IMR-90 (cell line): ENCODE measurements around the gene TMEM233. TPM values are rescaled to one million over a fixed set of nuclear protein-coding genes. Genes with fewer than 3 reads are reported as not detected.

ENCODE experiments used
- ATAC-seq: fragments of 200-7000 bp; cut with Tn5 transposase; 2 replicates; pipeline ENCODE4 v1.9.1; 2020; ENCODE audit warnings: low read depth, mild to moderate bottlenecking, moderate library complexity
- BruUV-seq: library from RNA; stranded (reverse); fragments of 400-500 nt; replicated peaks from 2 replicates; lab custom pipeline; 2021; lab: Mats Ljungman, UMichigan
- CTCF ChIA-PET: fragments of 300-600 bp; formaldehyde crosslinking; extraction: SDS; loops from one replicate; lab custom pipeline; 2021; ENCODE audit warnings: antibody characterized with exemption; lab: Yijun Ruan, JAX
- POLR2A ChIA-PET: fragments of 300-600 bp; sonication (Branson Sonifier 250); formaldehyde crosslinking; loops from one replicate; lab custom pipeline; 2022; ENCODE audit warnings: antibody characterized with exemption; ENCODE audit not compliant: unreplicated experiment; lab: Charles Lee
- DNase-seq: peaks from one replicate; pipeline ENCODE4 v3.0.0; 2013
- H2AFZ ChIP-seq: replicated peaks from 2 replicates; pipeline ENCODE3; 2013; ENCODE audit warnings: low read length, mild to moderate bottlenecking; ENCODE audit not compliant: poor library complexity
- H2AK5ac ChIP-seq: 2 replicates; pipeline ENCODE4 v1.6.1; 2013; ENCODE audit warnings: low read depth, low read length, inconsistent platforms
- H2AK9ac ChIP-seq: replicated peaks from 2 replicates; pipeline ENCODE3; 2013; ENCODE audit warnings: mild to moderate bottlenecking, low read depth, low read length, moderate library complexity; ENCODE audit not compliant: poor library complexity
- H2BK120ac ChIP-seq: 2 replicates; pipeline ENCODE4 v1.6.1; 2013; ENCODE audit warnings: low read depth, low read length, inconsistent platforms
- H2BK15ac ChIP-seq: 3 replicates; pipeline ENCODE4 v1.6.1; 2013; ENCODE audit warnings: low read depth, low read length, inconsistent platforms
- H2BK20ac ChIP-seq: 2 replicates; pipeline ENCODE4 v1.6.1; 2013; ENCODE audit warnings: low read depth, mild to moderate bottlenecking, inconsistent platforms, low read length, moderate library complexity
- H2BK5ac ChIP-seq: 2 replicates; pipeline ENCODE4 v1.6.1; 2013; ENCODE audit warnings: mild to moderate bottlenecking, low read depth, low read length, inconsistent platforms; ENCODE audit not compliant: poor library complexity, severe bottlenecking
- H3K14ac ChIP-seq: replicated peaks from 2 replicates; pipeline ENCODE4 v1.6.1; 2013; ENCODE audit warnings: low read depth, low read length, inconsistent platforms
- H3K18ac ChIP-seq: 2 replicates; pipeline ENCODE4 v1.6.1; 2013; ENCODE audit warnings: low read depth, low read length, control low read depth
- H3K23ac ChIP-seq: 2 replicates; pipeline ENCODE4 v1.6.1; 2013; ENCODE audit warnings: low read depth, low read length, inconsistent platforms
- H3K27ac ChIP-seq: 2 replicates; pipeline ENCODE4 v1.5.1; 2013; ENCODE audit warnings: mild to moderate bottlenecking, control low read depth, low read length; ENCODE audit not compliant: insufficient read depth
- H3K27me3 ChIP-seq: 2 replicates; pipeline ENCODE4 v1.6.1; 2013; ENCODE audit warnings: low read length; ENCODE audit not compliant: control insufficient read depth, insufficient read depth
- H3K36me3 ChIP-seq: 2 replicates; pipeline ENCODE4 v1.6.1; 2013; ENCODE audit warnings: low read length, mixed read lengths; ENCODE audit not compliant: control insufficient read depth, insufficient read depth
- H3K4ac ChIP-seq: 2 replicates; pipeline ENCODE4 v1.6.1; 2013; ENCODE audit warnings: low read depth, low read length, inconsistent platforms
- H3K4me1 ChIP-seq: 2 replicates; pipeline ENCODE4 v1.6.1; 2013; ENCODE audit warnings: low read length, mixed read lengths; ENCODE audit not compliant: control insufficient read depth, insufficient read depth
- H3K4me2 ChIP-seq: 2 replicates; pipeline ENCODE4 v1.6.1; 2013; ENCODE audit warnings: low read depth, mild to moderate bottlenecking, control low read depth, low read length, moderate library complexity
- H3K4me3 ChIP-seq: 2 replicates; pipeline ENCODE4 v1.5.1; 2013; ENCODE audit warnings: low read depth, mild to moderate bottlenecking, control low read depth, low read length, moderate library complexity; ENCODE audit not compliant: insufficient read depth
- H3K56ac ChIP-seq: 2 replicates; pipeline ENCODE4 v1.6.1; 2013; ENCODE audit warnings: low read length, inconsistent platforms; ENCODE audit not compliant: insufficient read depth; ENCODE audit errors: extremely low read depth
- H3K79me1 ChIP-seq, 2 experiments: 2 replicates each; pipeline ENCODE4 v1.6.1; 2013; ENCODE audit warnings: low read length in 2 of 2, inconsistent platforms in 1 of 2, low read depth in 1 of 2
- H3K9ac ChIP-seq: 2 replicates; pipeline ENCODE4 v1.6.1; 2013; ENCODE audit warnings: low read depth, low read length, control low read depth
- H3K9me1 ChIP-seq: 2 replicates; pipeline ENCODE4 v1.6.1; 2013; ENCODE audit warnings: low read length, inconsistent platforms; ENCODE audit not compliant: insufficient read depth
- H3K9me3 ChIP-seq: 2 replicates; pipeline ENCODE4 v1.6.1; 2013; ENCODE audit warnings: low read length; ENCODE audit not compliant: control insufficient read depth, insufficient read depth
- H4K20me1 ChIP-seq: 2 replicates; pipeline ENCODE4 v1.6.1; 2013; ENCODE audit warnings: low read length, inconsistent platforms; ENCODE audit not compliant: insufficient read depth
- H4K5ac ChIP-seq: 2 replicates; pipeline ENCODE4 v1.6.1; 2013; ENCODE audit warnings: mild to moderate bottlenecking, low read depth, low read length, control low read depth
- H4K8ac ChIP-seq, 2 experiments: 2 replicates each; pipeline ENCODE4 v1.6.1; 2013; ENCODE audit warnings: low read depth in 2 of 2, low read length in 2 of 2, control low read depth in 1 of 2, inconsistent platforms in 1 of 2
- H4K91ac ChIP-seq: 2 replicates; pipeline ENCODE4 v1.6.1; 2013; ENCODE audit warnings: low read depth, low read length, inconsistent platforms; ENCODE audit not compliant: insufficient read depth
- CEBPB ChIP-seq: IDR thresholded peaks from 2 replicates; pipeline ENCODE4 v1.6.1; 2012; ENCODE audit warnings: low read depth, low read length, improper control_type of control experiment
- CHD1 ChIP-seq: IDR thresholded peaks from 2 replicates; pipeline ENCODE4 v1.6.1; 2012; ENCODE audit warnings: low read depth, low read length, improper control_type of control experiment
- MAZ ChIP-seq: IDR thresholded peaks from 2 replicates; pipeline ENCODE4 v1.6.1; 2012; ENCODE audit warnings: low read depth, mild to moderate bottlenecking, low read length, improper control_type of control experiment, moderate library complexity, borderline replicate concordance
- MXI1 ChIP-seq: IDR thresholded peaks from 2 replicates; pipeline ENCODE4 v1.6.1; 2012; ENCODE audit warnings: low read depth, mild to moderate bottlenecking, low read length, moderate library complexity, borderline replicate concordance
- POLR2A ChIP-seq: IDR thresholded peaks from 2 replicates; pipeline ENCODE4 v1.6.1; 2012; ENCODE audit warnings: mild to moderate bottlenecking, low read depth, low read length
- RAD21 ChIP-seq: IDR thresholded peaks from 2 replicates; pipeline ENCODE4 v1.6.1; 2012; ENCODE audit warnings: low read length, improper control_type of control experiment
- RCOR1 ChIP-seq: IDR thresholded peaks from 2 replicates; pipeline ENCODE4 v1.6.1; 2012; ENCODE audit warnings: mild to moderate bottlenecking, low read length, improper control_type of control experiment; ENCODE audit not compliant: insufficient replicate concordance
- SMC3 ChIP-seq: fragments of 150-350 bp; IDR thresholded peaks from 2 replicates; pipeline ENCODE4 v1.6.1; 2016; ENCODE audit warnings: low read depth, mild to moderate bottlenecking, antibody characterized with exemption, low read length, moderate library complexity
- WGBS, 2 experiments: methylation state at CpG; one replicate each; pipeline versions ENCODE4 v1.1.5 to v1.1.7; 2013; ENCODE audit warnings: missing lambda C conversion rate in 2 of 2; ENCODE audit not compliant: insufficient read length in 1 of 2; ENCODE audit errors: extremely low coverage in 2 of 2; 5-methylcytosine and 5-hydroxymethylcytosine counted together
- dilution Hi-C: fragments of 300-500 bp; cut with HindIII; formaldehyde crosslinking; loops from one replicate; pipeline ENCODE4 v1.14.3; 2018; ENCODE audit warnings: low sequenced_read_pairs; ENCODE audit not compliant: unreplicated experiment
- in situ Hi-C: fragments of 300-500 bp; cut with MboI; formaldehyde crosslinking; loops from 3 replicates; pipeline ENCODE4 v1.14.3; 2019; ENCODE audit warnings: low sequenced_read_pairs, inconsistent platforms, mixed read lengths
- intact Hi-C: fragments of 100-400 bp; cut with micrococcal nuclease; formaldehyde crosslinking; loops from 2 replicates; pipeline ENCODE4 v1.10.0; 2022
- polyA plus RNA-seq, 3 experiments: library from polyadenylated mRNA; depleted of rRNA; stranded (reverse); fragments of >200 nt; gene quantifications; 2 replicates each; pipeline ENCODE4 v1.2.3, GENCODE V29; 2012; ENCODE audit warnings: low replicate concordance in 1 of 3
- total RNA-seq: library from RNA; depleted of rRNA; stranded (reverse); fragments of >200 nt; gene quantifications from 2 replicates; pipeline ENCODE4 v1.2.3, GENCODE V29; 2012
- TF ChIP-seq, protein P1 (sequence below): fragments of 150-350 bp; IDR thresholded peaks from 2 replicates; pipeline ENCODE4 v1.6.1; 2016; ENCODE audit warnings: low read depth, mild to moderate bottlenecking, low read length, moderate library complexity, borderline replicate concordance
- TF ChIP-seq, protein P2 (sequence below): conservative IDR thresholded peaks from 2 replicates; pipeline ENCODE4 v1.5.1; 2012; ENCODE audit warnings: mild to moderate bottlenecking, low read depth, low read length, improper control_type of control experiment
- TF ChIP-seq, protein P3 (sequence below): fragments of 150-350 bp; IDR thresholded peaks from 2 replicates; pipeline ENCODE4 v1.6.1; 2017; ENCODE audit warnings: mild to moderate bottlenecking, antibody characterized with exemption, low read length, low read depth

Gene TMEM233
- total and polyA plus RNA-seq, 2 of the 4 experiments (the other 2 are of a cell fraction), result not detected

- no peak overlapping the region for H3K4me3 ChIP-seq
- WGBS, 2 experiments, result no CpG with 5 or more reads among the region's 7 CpGs
- no peak overlapping the region for H2BK120ac ChIP-seq
- ATAC-seq (no peak), DNase-seq (no peak)
- no peak overlapping the region for H3K14ac ChIP-seq
- dilution Hi-C loops (no loop called here), in situ Hi-C loops (no loop called here), intact Hi-C loops (no loop called here)
- no peak overlapping the region for H2AFZ ChIP-seq
- H3K4me1 ChIP-seq, result no peaks in the 10 kb centered on the region
- ChIA-PET POLR2A (no interaction called here), CTCF (no interaction called here)
- no peak overlapping the region for H2BK20ac ChIP-seq
- peaks cover 14% of the 10 kb centered on the region in 2 experiments for H3K79me1 ChIP-seq
- H4K91ac ChIP-seq, result no peak overlapping the region
- H3K4ac ChIP-seq, result no peak overlapping the region
- H4K20me1 ChIP-seq, result no peaks in the 10 kb centered on the region
- H3K27ac ChIP-seq, result no peak overlapping the region
- no peak overlapping the region for H3K18ac ChIP-seq
- H3K36me3 ChIP-seq, result peaks cover 50% of the 10 kb centered on the region
- no peak overlapping the region for H2BK5ac ChIP-seq
- no peak overlapping the region for H2AK9ac ChIP-seq
- H4K8ac ChIP-seq, result no peak overlapping the region
- no TSS peak for BruUV-seq
- no peak overlapping the region for H3K9ac ChIP-seq
- H3K23ac ChIP-seq, result no peak overlapping the region
- H2BK15ac ChIP-seq, result no peak overlapping the region
- H3K27me3 ChIP-seq, result no peaks in the 10 kb centered on the region
- no peak overlapping the region for H4K5ac ChIP-seq
- no peak overlapping the region for H3K56ac ChIP-seq
- no peak overlapping the region for H3K4me2 ChIP-seq
- TF ChIP-seq RCOR1 (no peak), POLR2A (no peak), CHD1 (no peak), CEBPB (no peak), SMC3 (no peak), RAD21 (no peak), MXI1 (no peak), MAZ (no peak)
- TF ChIP-seq, protein P1, sequence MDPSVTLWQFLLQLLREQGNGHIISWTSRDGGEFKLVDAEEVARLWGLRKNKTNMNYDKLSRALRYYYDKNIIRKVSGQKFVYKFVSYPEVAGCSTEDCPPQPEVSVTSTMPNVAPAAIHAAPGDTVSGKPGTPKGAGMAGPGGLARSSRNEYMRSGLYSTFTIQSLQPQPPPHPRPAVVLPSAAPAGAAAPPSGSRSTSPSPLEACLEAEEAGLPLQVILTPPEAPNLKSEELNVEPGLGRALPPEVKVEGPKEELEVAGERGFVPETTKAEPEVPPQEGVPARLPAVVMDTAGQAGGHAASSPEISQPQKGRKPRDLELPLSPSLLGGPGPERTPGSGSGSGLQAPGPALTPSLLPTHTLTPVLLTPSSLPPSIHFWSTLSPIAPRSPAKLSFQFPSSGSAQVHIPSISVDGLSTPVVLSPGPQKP, result no peak
- TF ChIP-seq, protein P2, sequence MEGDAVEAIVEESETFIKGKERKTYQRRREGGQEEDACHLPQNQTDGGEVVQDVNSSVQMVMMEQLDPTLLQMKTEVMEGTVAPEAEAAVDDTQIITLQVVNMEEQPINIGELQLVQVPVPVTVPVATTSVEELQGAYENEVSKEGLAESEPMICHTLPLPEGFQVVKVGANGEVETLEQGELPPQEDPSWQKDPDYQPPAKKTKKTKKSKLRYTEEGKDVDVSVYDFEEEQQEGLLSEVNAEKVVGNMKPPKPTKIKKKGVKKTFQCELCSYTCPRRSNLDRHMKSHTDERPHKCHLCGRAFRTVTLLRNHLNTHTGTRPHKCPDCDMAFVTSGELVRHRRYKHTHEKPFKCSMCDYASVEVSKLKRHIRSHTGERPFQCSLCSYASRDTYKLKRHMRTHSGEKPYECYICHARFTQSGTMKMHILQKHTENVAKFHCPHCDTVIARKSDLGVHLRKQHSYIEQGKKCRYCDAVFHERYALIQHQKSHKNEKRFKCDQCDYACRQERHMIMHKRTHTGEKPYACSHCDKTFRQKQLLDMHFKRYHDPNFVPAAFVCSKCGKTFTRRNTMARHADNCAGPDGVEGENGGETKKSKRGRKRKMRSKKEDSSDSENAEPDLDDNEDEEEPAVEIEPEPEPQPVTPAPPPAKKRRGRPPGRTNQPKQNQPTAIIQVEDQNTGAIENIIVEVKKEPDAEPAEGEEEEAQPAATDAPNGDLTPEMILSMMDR, result no peak
- TF ChIP-seq, protein P3, sequence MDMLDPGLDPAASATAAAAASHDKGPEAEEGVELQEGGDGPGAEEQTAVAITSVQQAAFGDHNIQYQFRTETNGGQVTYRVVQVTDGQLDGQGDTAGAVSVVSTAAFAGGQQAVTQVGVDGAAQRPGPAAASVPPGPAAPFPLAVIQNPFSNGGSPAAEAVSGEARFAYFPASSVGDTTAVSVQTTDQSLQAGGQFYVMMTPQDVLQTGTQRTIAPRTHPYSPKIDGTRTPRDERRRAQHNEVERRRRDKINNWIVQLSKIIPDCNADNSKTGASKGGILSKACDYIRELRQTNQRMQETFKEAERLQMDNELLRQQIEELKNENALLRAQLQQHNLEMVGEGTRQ, result no peak
- no peak overlapping the region for H2AK5ac ChIP-seq
- H3K9me1 ChIP-seq, result no peaks in the 10 kb centered on the region; the same call in 1 of the 2 replicates
- H3K9me3 ChIP-seq, result no peaks in the 10 kb centered on the region
Measured at GRCh38 chr12:119673634-119674033, 80.1 kb downstream of the TMEM233 start.
